Measurements from ENCODE around the gene IGHMBP2.

The IGHMBP2 gene

GRCh38 chr11:68927280-68928135, 23.8 kb downstream of the IGHMBP2 start:
- DNase-seq (ENCODE audit: low spot score) = no peak

GRCh38 chr11:68928136-68928880, 24.6 kb downstream of the IGHMBP2 start:
- no peak for DNase-seq (ENCODE audit: low spot score)

DNA sequence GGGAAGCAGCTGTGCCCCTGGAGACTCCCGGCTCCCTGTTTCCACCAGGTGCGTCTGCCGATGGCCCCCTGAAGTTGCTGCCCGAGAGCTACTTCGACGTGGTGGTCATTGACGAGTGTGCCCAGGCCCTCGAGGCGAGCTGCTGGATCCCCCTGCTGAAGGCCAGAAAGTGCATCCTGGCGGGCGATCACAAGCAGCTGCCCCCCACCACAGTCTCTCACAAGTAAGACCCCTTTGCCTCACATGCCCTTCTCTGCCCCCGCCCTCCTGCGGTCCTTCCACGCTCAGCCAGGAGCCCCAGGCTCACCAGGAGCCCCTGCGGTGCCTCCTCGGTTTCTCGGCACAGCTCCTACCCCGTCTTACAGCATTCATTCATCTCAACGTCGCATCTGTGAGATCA, 25.4 kb downstream of the IGHMBP2 start:
- DNase-seq (ENCODE audit: low spot score) = no peak

DNA sequence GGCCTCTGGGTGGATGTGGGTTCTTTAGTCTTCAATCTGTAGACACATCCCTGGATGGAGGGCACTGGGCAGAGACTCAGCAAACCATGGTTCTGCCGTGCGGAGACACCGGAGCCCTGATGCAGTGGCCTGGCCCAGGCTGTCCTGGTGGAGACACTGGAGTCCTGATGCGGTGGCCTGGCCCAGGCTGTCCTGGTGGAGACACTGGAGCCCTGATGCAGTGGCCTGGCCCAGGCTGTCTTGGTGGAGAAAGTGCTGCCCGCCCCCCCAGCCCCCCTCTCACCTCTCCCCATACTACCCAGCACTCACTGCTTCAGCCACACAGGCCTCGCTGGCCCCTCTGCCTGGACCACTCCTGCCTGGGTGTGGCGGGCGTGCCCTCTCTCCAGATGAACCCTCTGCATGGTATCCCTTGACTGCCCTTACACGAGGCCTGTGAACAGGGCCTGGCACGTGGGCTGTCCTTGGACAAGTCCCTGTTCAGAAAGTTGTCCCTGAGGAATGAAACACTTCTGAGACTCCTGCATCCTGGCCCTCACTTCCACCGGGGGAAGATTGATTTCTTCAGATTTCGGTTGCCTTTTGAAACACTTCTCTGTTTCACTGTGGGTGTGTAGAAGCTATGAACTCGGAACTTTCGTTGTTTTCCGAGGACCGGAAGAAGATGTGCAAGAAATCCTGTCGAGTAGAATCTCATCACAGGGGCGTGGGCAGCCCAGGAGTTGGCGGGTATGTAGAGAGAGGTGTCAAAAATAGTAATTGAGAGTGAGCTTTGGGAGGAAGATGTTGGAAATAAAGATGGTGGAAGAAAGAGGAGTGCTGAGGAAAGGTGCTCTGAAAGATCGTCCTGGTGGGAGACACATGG, 26.2 kb downstream of the IGHMBP2 start:
- no peak for DNase-seq (ENCODE audit: low spot score)

DNA sequence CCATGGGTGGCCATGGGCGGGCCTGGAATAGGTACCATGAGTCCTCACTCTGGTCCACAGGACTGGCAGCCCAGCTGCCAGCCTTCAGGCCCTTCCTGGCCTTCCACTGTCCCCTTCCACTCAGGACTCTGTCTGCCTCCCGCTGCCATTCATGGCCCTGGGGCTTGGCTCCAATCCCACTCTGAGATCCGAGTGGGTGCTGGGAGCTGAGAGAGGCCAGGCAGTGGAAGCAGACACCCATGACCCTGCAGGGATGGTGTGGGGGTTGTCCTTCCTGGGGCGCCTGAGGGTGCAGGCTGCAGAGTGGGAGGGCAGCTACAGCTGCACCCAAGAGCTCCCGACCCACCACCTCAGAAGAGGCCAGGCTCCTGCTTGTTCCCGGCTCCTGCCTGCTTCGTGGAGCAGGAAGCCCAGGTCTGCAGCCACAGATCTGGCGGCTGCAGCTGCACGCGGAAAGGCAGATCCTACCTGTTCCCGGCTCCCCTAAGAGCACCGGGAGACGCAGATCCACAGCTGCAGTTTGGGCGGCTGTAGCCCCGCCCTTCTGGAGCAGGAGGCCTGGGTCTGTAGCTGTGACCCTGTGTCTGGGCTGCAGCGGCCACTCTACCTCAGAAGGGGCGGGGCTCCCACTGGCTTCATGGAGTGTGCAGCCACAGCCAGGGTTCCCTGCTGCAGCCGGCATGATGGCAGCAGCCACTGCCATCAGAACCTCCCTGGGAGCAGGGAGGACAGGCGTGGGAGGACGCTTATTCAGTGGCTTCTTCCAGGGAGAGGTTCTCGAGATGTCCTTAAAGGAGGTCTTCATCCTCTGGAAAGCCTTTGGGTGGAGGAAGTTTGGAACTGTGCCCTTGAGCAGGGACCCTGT, 27.5 kb downstream of the IGHMBP2 start:
- DNase-seq (ENCODE audit: low spot score) = no peak

DNA sequence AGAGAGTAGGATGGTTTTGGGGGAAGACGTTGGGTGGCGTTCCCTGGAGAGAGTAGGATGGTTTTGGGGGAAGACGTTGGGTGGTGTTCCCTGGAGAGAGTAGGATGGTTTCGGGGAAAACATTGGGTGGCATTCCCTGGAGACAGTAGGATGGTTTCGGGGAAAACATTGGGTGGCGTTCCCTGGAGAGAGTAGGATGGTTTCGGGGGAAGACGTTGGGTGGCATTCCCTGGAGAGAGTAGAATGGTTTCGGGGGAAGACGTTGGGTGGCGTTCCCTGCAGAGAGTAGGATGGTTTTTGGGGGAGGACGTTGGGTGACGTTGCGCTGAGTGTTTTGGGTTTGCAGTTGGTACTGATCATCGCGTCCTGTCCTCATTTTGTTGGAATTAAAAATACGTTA, 28.2 kb downstream of the IGHMBP2 start:
- DNase-seq (ENCODE audit: low spot score) = no peak

DNA sequence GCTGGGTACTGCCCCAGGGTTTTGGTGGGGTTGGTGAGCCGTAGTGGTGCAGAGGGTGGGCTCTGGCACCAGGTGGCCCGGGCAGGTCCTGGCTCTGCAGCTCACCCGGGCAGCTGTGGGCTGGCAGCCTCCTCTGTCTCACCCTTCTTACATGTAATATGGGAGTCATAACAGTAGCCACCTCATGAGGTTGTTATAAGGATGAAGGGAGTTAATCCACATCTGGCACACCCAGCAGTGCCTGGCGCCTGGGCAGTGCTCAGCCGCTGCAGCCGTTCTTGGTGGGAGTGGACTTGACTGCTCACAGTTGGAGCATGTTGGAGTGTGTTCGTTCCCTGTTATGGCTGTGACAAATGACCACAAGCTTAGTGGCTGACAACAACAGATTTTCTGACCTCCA, 28.7 kb downstream of the IGHMBP2 start:
- no peak for DNase-seq (ENCODE audit: low spot score)

DNA sequence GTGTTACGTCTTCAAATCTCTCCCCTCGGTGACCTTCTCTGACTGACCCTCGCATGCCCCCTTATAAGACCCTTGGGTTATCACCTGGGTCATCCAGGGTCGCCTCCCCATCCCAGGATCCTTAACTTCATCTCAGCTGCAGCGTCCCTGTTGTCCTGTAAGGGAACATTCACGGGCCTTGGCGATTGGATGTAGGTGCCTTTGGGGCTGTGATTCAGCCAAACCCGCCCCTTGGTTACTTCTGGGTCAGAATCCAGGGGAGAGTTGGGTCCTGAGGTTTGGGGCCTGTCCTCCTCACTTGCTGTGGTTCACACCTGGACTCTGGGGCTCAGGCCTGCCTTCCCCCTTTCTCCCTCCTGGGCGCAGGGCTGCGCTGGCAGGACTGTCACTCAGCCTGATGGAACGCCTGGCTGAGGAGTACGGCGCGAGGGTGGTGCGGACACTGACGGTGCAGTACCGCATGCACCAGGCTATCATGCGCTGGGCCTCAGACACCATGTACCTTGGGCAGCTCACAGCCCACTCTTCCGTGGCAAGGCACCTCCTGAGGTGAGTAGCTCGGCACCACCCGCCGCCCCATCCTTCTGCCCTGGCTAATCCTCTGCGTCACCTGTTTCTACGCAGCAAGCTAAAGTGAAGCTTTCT, 29.4 kb downstream of the IGHMBP2 start:
- DNase-seq (ENCODE audit: low spot score) = no peak

GRCh38 chr11:68933605-68934320, 30.1 kb downstream of the IGHMBP2 start:
- DNase-seq (ENCODE audit: low spot score) = no peak

DNA sequence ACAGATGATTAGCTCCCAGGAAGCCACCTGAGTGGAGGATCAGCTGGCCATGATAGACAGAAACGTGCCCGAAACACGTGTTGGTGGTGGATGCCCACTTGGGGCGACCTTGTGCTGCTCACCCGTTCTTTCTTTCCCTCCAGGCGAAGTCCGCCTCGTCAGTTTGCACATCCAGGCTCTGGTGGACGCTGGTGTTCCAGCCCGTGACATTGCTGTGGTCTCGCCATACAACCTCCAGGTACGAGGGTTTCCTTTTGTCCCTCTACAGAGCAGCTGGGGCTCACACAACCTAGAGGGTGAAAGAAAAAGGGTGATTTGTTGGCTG, 30.6 kb downstream of the IGHMBP2 start:
- no peak for DNase-seq (ENCODE audit: low spot score)

- no peak for DNase-seq (ENCODE audit: low spot score)
Observed at GRCh38 chr11:68934666-68935065, 31.0 kb downstream of the IGHMBP2 start.

- no peak for DNase-seq (ENCODE audit: low spot score)
Observed at GRCh38 chr11:68935066-68935465, 31.4 kb downstream of the IGHMBP2 start.

DNA sequence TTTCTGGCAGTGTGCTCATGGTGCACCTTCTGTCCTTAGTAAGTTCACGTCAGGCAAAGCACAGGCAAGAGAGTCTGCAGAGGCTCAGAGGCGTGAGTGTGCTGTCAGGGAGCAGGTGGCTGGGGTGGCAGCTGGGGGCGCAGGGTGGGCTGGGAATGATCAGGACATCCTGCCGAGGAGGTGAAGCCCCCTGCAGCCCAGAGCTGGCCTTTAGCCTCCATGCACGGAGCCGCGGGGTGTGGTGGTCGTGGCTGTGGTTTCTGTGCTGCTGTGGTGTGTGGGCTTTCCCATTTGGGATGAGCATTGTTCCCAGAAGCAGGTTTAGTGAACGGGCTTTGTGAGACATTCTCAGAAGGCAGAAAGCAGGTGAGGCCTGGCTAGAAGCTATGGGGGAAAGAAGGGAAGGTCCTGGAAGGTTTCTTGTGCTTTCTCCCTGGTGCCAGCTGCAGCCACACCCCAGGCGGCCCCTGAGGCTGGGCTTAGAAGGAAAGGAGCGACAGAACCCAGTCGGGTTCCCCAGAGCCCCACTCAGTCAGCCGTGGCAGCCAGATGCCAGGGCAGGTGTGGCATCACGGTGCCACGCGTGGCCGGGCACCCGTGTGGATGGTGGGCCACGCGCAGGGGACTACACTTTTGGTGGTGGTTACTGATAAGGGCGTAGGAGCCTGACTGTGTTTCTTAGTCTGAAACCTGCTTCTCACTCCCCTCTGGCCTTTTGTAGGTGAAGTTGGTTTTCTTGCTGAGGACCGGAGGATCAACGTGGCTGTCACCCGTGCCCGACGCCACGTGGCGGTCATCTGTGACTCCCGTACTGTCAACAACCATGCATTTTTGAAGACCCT, 32.0 kb downstream of the IGHMBP2 start:
- no peak for DNase-seq (ENCODE audit: low spot score)

GRCh38 chr11:68936358-68936636, 32.6 kb downstream of the IGHMBP2 start:
- DNase-seq (ENCODE audit: low spot score) = no peak

DNA sequence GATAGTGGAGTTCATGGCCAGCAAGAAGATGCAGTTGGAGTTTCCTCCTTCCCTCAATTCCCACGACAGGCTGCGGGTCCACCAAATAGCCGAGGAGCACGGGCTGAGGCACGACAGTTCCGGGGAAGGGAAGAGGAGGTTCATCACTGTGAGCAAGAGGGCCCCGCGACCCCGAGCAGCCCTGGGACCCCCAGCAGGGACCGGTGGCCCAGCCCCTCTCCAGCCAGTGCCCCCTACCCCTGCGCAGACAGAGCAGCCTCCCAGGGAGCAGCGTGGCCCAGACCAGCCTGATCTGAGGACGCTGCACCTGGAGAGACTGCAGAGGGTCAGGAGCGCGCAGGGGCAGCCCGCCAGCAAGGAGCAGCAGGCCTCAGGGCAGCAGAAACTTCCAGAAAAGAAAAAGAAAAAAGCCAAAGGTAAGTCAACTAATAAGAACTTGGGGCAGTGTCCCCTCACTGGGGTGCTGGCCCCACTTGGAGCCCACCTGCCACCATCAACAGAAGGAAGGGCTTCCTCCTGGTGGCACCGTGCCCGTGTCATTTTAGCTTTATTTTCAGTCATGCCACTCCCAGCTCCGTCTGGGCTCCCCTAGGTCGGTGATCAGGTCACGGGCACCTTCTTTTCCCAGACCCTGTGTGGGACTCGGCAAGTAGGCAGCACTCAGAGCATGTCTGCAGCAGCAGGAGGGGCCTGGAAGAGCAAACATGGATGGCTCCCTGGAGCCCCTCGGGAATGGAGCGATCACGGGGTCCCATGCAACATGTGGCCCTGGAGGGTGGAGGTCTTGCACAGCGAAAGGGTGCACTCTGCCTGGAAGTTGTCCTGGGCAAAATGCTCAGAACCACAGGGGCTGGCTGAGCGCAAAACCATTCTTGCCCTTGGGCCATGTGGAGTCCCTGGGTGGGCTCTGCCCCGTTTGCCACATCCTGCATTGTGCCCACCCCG, 33.3 kb downstream of the IGHMBP2 start:
- DNase-seq (ENCODE audit: low spot score) = no peak

DNA sequence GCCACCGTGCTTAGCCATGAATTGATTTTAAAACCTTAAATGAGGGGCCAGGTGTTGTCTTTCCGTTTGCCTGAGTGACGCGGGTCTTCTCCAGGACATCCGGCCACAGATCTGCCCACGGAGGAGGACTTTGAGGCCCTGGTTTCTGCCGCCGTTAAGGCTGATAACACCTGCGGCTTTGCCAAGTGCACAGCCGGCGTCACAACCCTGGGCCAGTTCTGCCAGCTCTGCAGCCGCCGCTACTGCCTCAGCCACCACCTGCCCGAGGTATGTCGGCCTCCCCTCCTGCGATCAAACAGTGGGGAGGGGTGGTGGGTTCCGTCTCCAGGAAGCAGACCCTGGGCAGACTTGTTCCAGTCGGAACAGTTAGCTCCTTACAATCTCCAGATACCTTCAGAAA, 34.4 kb downstream of the IGHMBP2 start:
- DNase-seq (ENCODE audit: low spot score) = no peak

- no peak for DNase-seq (ENCODE audit: low spot score)
Observed at GRCh38 chr11:68938816-68939582, 35.3 kb downstream of the IGHMBP2 start.
